Measurements from ENCODE around the gene VAT1L.
A peak's percentile ranks its signal among the peaks of the same experiment; 100 is the strongest.

Gene VAT1L

GRCh38 chr16:77782694-77783093, 5.7 kb upstream of the VAT1L start:
- DNase-seq = peak; percentile 30

DNA sequence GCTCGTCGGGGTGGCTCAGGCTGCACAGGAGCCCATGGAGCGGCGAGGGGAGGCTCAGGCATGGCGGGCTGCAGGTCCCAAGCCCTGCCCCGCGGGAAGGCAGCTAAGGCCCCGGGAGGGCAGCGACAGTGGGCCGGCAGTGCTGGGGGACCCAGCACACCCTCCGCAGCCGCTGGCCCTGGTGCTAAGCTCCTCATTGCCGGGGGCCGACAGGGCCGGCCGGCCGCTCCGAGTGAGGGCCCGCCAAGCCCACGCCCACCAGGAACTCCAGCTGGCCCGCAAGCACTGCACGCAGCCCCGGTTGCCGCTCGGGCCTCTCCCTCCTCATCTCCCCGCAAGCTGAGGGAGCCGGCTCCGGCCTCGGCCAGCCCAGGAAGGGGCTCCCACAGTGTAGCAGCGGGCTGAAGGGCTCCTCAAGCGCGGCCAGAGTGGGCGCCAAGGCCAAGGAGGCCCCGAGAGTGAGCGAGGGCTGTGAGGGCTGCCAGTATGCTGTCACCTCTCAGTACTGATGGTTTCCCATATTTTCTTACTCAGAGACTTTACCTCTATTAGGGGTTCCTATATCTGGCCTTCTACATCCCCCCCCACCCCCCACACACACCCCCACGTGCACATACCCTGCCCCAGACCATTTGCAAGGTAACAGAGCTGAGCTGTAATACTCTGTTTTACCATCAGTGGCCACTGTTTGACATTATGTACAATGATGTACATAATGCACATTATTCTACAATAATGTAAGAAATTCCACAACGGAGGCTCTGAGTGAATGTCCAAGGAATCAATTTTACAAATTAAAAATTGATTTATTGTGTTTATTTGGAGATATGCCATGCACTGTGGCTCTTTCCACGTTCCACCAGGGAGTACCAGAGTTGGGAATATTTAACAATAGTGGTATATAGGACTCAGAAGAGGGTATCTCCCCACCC, 3.7 kb upstream of the VAT1L start:
- DNase-seq = peak; percentile 15

- no peak for DNase-seq
Observed at GRCh38 chr16:77785373-77785764, 3.0 kb upstream of the VAT1L start.

DNA sequence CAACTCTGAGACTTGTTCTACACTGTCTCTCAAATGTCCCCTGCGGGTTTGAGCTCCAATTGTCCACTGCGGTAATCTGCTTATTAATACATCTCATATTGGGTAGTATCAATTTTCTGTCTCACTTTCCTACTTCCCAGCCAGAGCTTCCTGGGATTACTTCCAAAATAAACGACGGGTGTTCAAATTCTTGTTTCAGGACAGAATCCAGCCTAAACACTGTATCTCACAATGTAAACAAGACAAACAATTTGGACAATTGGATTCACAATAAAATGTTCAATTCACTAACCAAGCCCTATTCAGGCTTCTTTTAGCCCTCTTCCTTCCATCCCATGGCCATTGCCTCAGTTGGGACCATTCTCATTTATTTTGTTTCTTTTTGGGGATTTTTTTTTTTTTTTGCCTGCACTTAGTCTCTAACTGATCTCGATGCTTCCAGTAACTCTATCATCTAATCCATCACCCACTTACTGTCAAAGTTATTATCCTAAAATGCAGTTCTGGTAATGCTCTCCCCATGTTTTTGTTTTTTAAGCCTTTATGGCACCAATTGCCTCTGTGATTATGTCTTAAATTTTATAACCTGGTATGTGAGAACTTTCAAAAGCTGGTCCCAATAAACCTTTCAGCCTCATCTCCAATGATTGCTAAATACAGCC, 2.0 kb upstream of the VAT1L start:
- DNase-seq = no peak

- no peak for DNase-seq
Observed at GRCh38 chr16:77787452-77787851, 912 bp upstream of the VAT1L start.

- no peak for DNase-seq
Observed at GRCh38 chr16:77789085-77790008, 983 bp downstream of the VAT1L start.

DNA sequence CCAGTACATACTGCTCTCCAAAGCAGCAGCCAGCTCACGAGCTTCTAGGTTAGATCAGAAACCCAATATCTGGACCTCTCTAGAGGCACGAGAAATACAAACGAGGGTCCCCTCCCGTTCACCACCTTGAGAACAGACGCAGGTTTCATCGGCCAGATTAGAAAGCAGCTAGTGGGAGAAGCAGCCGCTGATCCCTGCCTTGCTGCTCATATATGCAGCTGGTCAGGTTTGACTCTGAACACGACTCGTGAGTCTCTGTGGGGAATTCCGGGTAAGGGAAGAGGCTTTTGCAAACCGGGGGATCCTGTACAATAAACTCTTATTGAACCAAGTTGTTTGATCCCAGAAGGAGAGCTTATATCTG, 1.6 kb downstream of the VAT1L start:
- no peak for DNase-seq

DNA sequence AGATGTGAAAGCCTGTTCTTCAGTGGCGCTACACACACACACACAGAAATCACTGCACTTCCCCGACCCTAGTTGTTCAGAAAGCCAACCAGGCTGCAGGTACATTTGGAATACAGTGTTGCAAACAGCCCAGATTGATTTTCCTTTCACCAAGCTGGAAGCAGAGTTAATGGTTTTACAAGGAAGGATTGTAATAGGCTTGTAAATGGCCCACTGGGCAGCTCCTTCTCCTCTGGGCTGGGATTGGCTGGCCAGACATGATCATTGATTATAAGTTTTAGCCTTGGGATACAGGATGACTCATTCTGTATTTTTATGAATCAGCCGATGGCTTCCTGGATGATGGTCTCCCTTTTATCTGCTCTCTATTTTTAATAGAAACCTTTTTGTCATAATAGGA, 2.5 kb downstream of the VAT1L start:
- DNase-seq = no peak

- no peak for DNase-seq
Observed at GRCh38 chr16:77793417-77793816, 5.1 kb downstream of the VAT1L start.

- no peak for DNase-seq
Observed at GRCh38 chr16:77794586-77794985, 6.2 kb downstream of the VAT1L start.

DNA sequence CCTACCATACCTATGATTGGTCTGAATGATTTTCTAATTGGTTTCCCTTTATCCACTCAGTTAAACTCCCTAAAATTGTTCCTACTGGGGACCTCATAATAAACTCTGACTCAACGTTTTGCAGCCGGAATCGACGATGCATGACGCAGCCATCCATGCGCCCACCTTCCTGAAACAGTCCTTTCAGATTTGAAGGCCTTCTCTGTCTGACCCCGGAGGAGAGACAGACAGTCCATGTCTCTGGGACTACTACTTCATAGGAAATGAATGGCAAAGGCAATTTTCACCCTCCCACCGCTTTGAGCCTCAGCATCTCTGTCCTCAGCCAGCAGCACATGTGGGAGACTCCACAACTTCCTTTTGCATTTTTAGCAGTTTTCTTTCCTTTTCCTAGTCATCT, 13.5 kb downstream of the VAT1L start:
- no peak for DNase-seq

GRCh38 chr16:77805398-77805797, 17.0 kb downstream of the VAT1L start:
- DNase-seq = no peak

- no peak for DNase-seq
Observed at GRCh38 chr16:77807021-77807420, 18.7 kb downstream of the VAT1L start.

DNA sequence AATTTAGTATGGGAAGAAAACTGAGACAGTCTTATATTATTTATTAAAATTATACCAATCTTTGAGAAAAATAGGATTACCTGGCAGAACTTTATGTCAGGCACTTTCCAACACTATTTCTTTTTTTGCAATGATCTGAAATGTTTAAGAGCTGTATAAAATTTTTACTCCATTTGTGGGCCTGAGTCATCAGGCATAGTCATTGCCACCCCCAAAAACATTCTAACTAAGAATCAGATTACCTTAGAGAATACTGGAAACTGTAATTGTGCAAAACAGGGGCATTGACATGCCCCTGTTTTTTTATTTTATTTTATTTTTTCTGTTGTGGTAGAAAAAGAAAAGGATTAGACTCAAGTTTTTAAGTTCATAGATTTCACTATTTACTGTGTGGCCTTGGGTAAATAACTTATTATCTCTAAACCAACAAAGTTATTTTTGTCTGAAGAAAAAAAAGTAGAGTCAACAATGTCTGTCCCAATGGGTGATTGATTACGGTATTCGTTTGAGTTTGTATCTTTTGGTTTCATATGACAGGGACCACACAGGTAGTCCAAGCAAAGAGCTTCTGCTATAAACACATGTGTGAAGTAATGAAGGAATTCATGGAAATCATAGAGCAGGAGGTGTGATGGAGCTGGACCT, 24.6 kb downstream of the VAT1L start:
- no peak for DNase-seq

GRCh38 chr16:77816293-77816692, 27.9 kb downstream of the VAT1L start:
- no peak for DNase-seq

GRCh38 chr16:77820340-77820739, 32.0 kb downstream of the VAT1L start:
- no peak for DNase-seq

DNA sequence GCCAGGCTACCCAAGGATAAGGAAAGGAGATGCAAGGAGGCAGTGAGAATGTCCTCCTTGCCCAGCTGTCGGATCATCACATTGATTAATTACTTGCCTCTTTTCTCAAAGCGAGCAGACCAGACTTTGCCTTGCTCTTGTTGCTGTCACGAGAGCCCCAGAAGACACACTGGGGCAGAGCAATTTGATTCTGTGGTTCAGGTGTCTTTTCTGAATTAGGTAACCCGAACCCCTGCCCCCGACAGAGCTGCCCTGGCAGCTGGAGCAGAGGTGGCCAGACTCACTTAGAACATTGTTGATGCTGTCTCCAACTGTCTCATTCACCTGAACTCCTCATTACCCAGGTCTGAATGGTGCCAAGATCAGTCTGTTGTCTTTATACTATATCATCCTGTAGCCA, 34.3 kb downstream of the VAT1L start:
- no peak for DNase-seq

- no peak for DNase-seq
Observed at GRCh38 chr16:77823067-77823466, 34.7 kb downstream of the VAT1L start.

DNA sequence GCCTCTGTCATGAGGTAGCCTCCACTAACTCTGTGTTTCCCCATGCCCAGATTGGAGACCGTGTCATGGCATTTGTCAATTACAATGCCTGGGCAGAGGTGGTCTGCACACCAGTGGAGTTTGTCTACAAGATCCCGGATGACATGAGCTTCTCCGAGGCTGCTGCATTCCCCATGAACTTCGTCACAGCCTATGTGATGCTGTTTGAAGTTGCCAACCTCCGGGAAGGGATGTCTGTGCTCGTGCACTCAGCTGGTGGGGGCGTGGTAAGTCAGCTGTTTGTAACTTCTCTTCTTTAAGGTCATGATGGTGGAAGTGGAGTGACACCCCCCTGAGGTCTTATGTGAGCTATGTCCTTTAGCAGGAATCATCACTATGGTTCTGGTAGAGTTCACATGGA, 36.8 kb downstream of the VAT1L start:
- no peak for DNase-seq

DNA sequence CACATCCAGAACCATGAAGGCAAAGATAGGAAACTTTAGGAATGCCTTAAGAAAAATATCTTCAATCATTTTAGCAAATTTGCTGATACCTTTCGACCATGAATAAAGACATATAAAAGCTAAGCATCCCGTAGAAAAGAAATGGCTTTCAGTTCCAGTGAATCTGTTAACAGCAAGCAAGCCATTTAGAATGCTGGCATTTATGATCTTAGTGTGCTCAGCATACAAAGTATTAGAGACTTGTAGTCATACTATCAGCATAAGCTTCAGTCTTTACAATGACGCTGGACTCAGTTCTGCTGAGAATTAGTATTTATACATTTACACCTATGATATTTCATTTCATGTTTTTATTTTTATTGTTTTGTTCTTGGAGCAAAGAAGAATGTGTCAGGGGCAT, 38.7 kb downstream of the VAT1L start:
- DNase-seq = no peak

DNA sequence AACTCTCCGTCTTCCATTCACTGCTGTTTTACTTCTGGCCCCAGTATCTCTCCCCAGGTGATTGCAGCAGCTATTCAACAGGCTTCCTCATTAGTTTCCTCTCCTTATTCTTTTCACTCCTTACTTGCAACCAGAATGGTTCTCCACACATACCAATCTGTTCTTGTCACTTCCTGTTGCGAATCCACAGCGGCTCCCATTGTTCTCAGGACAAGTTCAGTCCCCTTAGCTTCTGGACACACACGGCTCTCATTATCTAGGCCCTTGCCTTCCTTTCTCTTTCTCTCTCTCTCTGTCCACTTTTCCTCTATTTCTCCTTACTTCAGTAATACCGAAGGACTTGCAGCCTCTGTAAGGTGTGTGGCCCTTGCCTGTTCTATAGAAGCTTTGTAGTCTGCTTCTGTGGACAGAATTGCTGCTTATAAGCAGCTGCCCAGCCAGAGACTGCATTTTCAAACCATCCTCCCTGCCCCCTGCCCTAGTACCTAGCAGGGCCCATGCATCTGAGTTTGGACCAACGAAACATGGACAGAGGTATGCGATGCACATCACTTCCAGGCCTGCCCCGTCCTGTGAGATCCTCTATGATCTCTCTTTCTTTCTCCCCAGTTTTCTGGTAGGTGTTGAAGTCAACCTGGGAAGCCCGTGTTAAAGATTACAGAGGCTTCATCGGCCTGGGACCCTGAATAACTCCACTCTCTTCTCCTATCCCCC, 45.7 kb downstream of the VAT1L start:
- DNase-seq = no peak
